Panc1 (cell line): ENCODE measurements around the gene EHD2.

ENCODE experiments used
- CTCF ChIP-seq: fragments of 450-650 bp; IDR thresholded peaks from 2 replicates; pipeline ENCODE4 v1.5.1; 2017; ENCODE audit warnings: mild to moderate bottlenecking
- POLR2AphosphoS5 ChIP-seq: IDR thresholded peaks from 2 replicates; pipeline ENCODE4 v1.6.1; 2012; ENCODE audit warnings: mild to moderate bottlenecking, low read depth, low read length, moderate library complexity
- REST ChIP-seq, 2 experiments: IDR thresholded peaks; 2 replicates each; pipeline ENCODE4 v1.6.1; 2011 to 2012; ENCODE audit warnings: low read depth in 2 of 2, control low read depth in 1 of 2, low read length in 1 of 2, mild to moderate bottlenecking in 1 of 2, moderate library complexity in 1 of 2; ENCODE audit not compliant: insufficient read depth in 1 of 2

GRCh38 chr19:47749326-47749725 is 36.1 kb downstream of the EHD2 start:
- TF ChIP-seq REST (IDR thresholded peaks at IDR 0.05; ENCODE audit: insufficient read depth in 1 of 2, low read depth in 2 of 2, low read length in 1 of 2) (no peak), POLR2AphosphoS5 (no peak), CTCF (no peak)
